Adipocyte (in vitro differentiated cells): ENCODE measurements around the gene PIK3C3.
"Not testable (repeated sequence)": the region's sequence is repeated elsewhere in the genome, so short reads cannot be mapped to it uniquely, and the experiment has no call there.

Experiments used
- DNase-seq: peaks from one replicate; pipeline ENCODE4 v3.0.0-alpha.2; 2015; ENCODE audit warnings: low read depth
- H3K27me3 ChIP-seq: replicated peaks from 2 replicates; pipeline ENCODE4 v1.7.0; 2013; ENCODE audit warnings: mild to moderate bottlenecking, low read length, moderate library complexity; ENCODE audit not compliant: control insufficient read depth, insufficient read depth
- H3K36me3 ChIP-seq: 2 replicates; pipeline ENCODE4 v1.7.0; 2013; ENCODE audit warnings: low read length, mild to moderate bottlenecking, moderate library complexity; ENCODE audit not compliant: control insufficient read depth, insufficient read depth, severe bottlenecking
- H3K4me1 ChIP-seq: 2 replicates; pipeline ENCODE4 v1.7.0; 2013; ENCODE audit warnings: mild to moderate bottlenecking, low read length, moderate library complexity; ENCODE audit not compliant: control insufficient read depth, insufficient read depth
- H3K4me3 ChIP-seq: 2 replicates; pipeline ENCODE4 v1.7.0; 2013; ENCODE audit warnings: mild to moderate bottlenecking, low read length, moderate library complexity
- H3K9ac ChIP-seq: 2 replicates; pipeline ENCODE4 v1.7.0; 2013; ENCODE audit warnings: mild to moderate bottlenecking, low read length, moderate library complexity
- H3K9me3 ChIP-seq: 2 replicates; pipeline ENCODE4 v1.7.0; 2013; ENCODE audit warnings: mild to moderate bottlenecking, low read length, moderate library complexity; ENCODE audit not compliant: control insufficient read depth

Gene PIK3C3

DNA sequence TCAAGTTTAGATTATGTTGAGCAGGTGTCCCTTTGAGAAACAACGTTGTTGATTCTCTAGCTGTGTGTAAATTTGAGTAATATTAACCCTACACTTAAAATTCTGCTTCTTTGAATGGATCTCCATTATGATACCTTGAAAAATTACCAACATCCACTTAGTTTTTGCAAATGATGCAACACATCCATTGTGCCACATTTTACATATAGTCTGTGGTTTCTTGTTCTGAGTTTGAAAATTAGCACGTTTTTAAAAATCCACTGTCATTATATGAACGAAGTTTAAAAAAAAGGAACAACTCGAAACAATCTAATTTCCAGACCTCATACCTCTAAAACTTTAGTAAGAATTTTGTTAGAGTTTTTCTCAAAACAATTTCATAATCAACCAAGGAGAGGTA lies 37.7 kb downstream of the PIK3C3 start:
- H3K9me3 ChIP-seq, result no peaks in the 10 kb centered on the region
- H3K4me3 ChIP-seq, result no peak overlapping the region
- no peak for DNase-seq
- peaks cover 10% of the 10 kb centered on the region for H3K4me1 ChIP-seq
- H3K9ac ChIP-seq, result no peak overlapping the region
- H3K36me3 ChIP-seq, result peaks cover 72% of the 10 kb centered on the region
- H3K27me3 ChIP-seq, result no peaks in the 10 kb centered on the region

DNA sequence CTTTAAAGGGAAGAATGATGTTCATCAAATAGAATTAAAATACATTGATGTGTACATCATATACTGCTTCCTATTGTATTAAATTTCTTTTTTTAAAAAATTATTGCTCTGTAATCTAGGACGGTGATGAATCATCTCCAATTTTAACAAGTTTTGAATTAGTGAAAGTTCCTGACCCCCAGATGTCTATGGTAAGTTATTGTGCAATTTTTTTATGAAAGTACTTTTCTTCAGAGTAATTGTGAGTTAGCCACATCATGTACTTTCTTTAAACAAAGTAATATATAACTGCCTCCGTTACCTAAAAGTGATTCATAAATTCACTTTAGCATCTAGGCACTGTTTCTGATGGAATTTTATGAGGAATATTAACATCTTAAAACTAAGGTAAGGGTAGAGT lies 38.1 kb downstream of the PIK3C3 start:
- peaks cover 15% of the 10 kb centered on the region for H3K4me1 ChIP-seq
- H3K27me3 ChIP-seq, result no peaks in the 10 kb centered on the region
- peaks cover 72% of the 10 kb centered on the region for H3K36me3 ChIP-seq
- no peak overlapping the region for H3K4me3 ChIP-seq
- peak; percentile 34 for DNase-seq
- no peaks in the 10 kb centered on the region for H3K9me3 ChIP-seq
- no peak overlapping the region for H3K9ac ChIP-seq

DNA sequence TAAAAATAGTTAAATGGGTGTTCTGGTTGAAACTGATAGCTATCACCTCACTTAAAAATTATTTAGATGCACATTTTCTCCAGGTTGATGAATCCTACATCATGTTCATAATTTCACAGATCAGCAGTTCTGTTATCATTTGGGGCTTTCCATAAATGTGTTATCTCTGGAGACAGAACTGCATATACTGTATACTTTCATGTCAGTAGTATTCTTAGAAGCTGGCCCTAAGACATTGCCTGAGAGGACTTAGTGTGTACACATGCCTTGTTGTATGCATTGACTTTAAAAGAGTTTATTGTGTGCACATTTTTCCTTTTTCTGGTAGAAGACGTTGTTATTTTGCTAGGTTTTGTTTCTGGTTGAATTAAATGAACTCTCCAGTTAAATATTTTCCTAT lies 41.0 kb downstream of the PIK3C3 start:
- Histone ChIP-seq H3K27me3 (no peaks in the 10 kb centered on the region), H3K9me3 (no peaks in the 10 kb centered on the region), H3K9ac (no peak overlapping the region), H3K4me3 (no peak overlapping the region), H3K4me1 (peaks cover 17% of the 10 kb centered on the region), H3K36me3 (peaks cover 73% of the 10 kb centered on the region)
- no peak for DNase-seq

DNA sequence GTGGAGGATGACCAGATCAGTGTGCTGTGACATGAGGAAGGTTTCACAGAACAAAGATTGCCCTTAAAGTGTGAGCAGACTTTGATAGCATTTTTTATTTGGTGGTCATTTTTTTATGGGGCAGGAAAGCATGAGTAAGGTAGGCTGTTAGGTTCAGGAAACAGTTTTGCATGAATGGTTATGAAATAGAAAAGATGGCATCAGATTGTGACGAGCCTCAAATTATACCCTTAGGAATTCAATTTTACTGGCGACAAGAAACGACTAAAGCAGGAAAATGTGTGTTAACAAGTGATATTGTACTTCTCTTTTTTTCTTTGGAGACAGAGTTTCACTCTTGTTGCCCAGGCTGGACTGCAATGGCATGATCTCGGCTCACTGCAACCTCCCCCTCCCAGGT lies 44.7 kb downstream of the PIK3C3 start:
- Histone ChIP-seq H3K9me3 (no peaks in the 10 kb centered on the region), H3K27me3 (no peaks in the 10 kb centered on the region), H3K9ac (no peak overlapping the region), H3K4me3 (no peak overlapping the region), H3K36me3 (peaks cover 84% of the 10 kb centered on the region), H3K4me1 (peaks cover 11% of the 10 kb centered on the region)
- DNase-seq, result no peak

DNA sequence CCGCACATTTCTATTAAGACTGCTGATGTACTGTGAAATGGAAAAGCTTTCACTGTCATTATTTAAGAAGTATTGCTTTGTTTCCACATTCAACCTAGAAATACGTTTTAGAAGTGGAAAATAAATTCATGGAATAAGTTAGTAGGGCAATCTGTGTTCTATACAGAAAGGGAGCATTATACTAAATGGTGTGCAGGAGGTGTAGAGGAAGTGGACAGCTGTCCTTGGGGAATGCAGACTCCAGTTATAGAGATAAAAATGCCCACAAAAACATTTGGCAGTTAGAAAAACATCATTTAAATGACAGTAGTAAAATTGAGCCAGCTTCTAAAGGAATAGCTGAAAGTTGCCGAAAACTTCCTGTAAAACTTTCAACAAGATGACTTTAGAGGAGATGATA lies 46.8 kb downstream of the PIK3C3 start:
- Histone ChIP-seq H3K4me3 (no peak overlapping the region), H3K9ac (no peak overlapping the region), H3K27me3 (no peaks in the 10 kb centered on the region), H3K4me1 (peaks cover 11% of the 10 kb centered on the region), H3K36me3 (peaks cover 84% of the 10 kb centered on the region), H3K9me3 (no peaks in the 10 kb centered on the region)
- DNase-seq, result no peak

DNA sequence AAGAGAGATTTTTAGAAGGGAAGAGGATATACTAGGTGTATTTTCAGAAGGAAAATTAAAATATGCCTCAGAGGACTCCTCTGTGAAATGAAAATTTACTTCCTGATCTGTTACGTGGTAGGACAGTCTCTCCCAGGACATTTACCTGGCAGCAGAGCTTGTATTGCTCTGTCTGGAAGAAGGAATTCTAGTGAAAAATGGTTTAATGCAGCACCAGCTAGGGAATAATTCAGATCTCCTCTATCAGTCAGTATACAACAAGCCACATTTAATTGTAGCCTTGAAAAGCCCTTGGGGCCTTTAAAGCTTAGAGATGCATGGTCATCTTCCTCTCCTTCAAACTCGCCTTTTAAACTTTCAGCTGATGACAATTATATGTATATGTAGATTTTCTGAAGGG lies 49.6 kb downstream of the PIK3C3 start:
- H3K27me3 ChIP-seq, result no peaks in the 10 kb centered on the region
- no peaks in the 10 kb centered on the region for H3K9me3 ChIP-seq
- no peak overlapping the region for H3K4me3 ChIP-seq
- no peaks in the 10 kb centered on the region for H3K4me1 ChIP-seq
- DNase-seq, result no peak
- no peak overlapping the region for H3K9ac ChIP-seq
- H3K36me3 ChIP-seq, result peaks cover 84% of the 10 kb centered on the region

DNA sequence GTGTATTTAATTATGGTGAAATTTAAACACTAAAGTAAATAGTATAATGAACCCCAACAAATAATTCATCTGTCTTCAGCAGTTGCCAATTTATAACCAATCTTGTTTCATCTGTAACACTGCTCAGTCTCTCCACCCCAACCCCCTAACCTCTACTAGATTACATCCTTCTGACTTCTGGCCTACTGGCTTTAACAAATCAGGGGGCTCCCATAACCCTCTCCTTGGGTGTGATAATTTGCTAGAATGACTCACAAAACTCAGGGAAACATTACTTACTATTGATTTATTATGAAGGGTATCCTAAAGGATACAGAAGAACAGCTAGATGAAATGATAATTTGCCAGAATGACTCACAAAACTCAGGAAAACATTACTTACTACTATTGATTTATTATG lies 50.7 kb downstream of the PIK3C3 start:
- Histone ChIP-seq H3K4me3 (no peak overlapping the region), H3K27me3 (no peaks in the 10 kb centered on the region), H3K36me3 (peaks cover 83% of the 10 kb centered on the region), H3K9ac (no peak overlapping the region), H3K4me1 (no peaks in the 10 kb centered on the region), H3K9me3 (no peaks in the 10 kb centered on the region)
- DNase-seq, result no peak

DNA sequence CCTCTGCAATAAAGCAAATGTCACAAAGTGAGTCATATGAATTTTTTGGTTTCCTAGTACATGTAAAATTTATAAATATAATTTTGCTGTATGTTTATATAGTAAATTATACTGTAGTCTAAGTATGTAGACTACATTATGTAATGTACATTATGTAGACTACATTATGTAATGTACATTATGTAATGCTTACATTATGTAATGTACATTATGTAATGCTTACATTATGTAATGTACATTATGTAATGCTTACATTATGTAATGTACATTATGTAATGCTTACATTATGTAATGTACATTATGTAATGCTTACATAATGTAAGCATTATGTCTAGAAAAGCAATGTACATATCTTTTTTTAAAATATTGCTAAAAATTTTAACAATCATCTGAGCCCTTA lies 54.4 kb downstream of the PIK3C3 start:
- not testable (repeated sequence) for H3K27me3 ChIP-seq, H3K9ac ChIP-seq, H3K4me3 ChIP-seq, H3K4me1 ChIP-seq, DNase-seq, H3K9me3 ChIP-seq
- peaks cover 84% of the 10 kb centered on the region for H3K36me3 ChIP-seq

DNA sequence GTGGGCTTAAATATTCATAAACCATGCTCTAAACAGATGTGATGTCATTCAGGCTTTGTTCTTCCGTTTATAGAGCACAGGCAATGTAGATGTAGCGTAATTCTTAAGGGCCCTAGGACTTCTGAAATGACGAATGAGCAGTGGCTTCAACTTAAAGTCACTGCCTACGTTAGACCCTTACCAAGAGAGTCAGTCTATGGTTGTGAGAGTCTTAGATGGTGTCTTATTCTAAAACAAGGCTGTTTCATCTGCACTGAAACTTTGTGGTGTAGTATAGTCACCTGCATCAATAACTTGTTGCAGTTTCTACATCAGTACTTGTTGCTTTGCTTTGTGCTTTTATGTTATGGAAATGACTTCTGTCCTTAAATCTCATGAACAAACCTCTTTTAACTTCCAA lies 56.0 kb downstream of the PIK3C3 start:
- H3K9me3 ChIP-seq, result no peaks in the 10 kb centered on the region
- H3K9ac ChIP-seq, result no peak overlapping the region
- no peaks in the 10 kb centered on the region for H3K4me1 ChIP-seq
- peaks cover 84% of the 10 kb centered on the region for H3K36me3 ChIP-seq
- H3K4me3 ChIP-seq, result no peak overlapping the region
- DNase-seq, result no peak
- no peaks in the 10 kb centered on the region for H3K27me3 ChIP-seq

DNA sequence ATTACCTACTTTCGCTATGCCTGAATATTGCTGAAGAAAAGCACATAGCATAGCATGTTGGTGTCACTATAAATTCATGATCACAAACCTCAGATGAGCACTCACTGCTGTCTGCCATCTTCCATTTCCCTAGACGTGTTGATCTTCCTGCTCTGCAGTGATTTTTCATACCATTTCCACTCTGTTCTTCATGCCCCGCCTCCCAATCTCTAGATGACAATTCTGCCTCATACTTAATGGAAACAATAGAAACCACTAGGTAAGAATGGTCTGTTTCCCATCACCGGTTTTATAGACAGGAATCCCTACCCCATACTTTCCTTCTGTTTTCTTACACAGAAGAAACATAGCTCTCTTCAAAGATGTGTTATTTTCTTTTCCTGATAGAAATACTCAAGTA lies 63.8 kb downstream of the PIK3C3 start:
- Histone ChIP-seq H3K4me3 (no peak overlapping the region), H3K9me3 (no peaks in the 10 kb centered on the region), H3K9ac (no peak overlapping the region), H3K27me3 (no peaks in the 10 kb centered on the region), H3K36me3 (peaks cover 84% of the 10 kb centered on the region), H3K4me1 (peaks cover 5% of the 10 kb centered on the region)
- no peak for DNase-seq

DNA sequence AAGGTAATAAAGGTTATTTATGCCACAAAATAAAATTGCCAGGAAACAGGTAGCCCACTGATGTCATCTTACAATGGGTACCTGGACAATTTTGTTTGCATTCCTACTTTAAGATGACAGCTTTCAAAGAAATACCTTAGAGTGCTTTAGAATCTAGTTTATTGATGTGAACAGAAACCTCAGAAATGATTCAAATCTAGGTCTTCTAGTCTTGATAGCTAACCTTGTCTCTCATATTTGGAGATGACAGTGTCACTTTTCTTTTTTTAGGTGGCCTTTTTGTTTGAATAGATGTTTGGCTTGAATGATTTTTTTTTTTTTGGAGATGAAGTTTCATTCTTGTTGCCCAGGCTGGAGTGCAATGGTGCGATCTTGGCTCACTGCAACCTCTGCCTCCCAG lies 69.1 kb downstream of the PIK3C3 start:
- Histone ChIP-seq H3K9ac (no peak overlapping the region), H3K9me3 (no peaks in the 10 kb centered on the region), H3K27me3 (no peaks in the 10 kb centered on the region), H3K4me3 (no peak overlapping the region), H3K36me3 (peaks cover 63% of the 10 kb centered on the region), H3K4me1 (peaks cover under 1% of the 10 kb centered on the region)
- DNase-seq, result no peak

DNA sequence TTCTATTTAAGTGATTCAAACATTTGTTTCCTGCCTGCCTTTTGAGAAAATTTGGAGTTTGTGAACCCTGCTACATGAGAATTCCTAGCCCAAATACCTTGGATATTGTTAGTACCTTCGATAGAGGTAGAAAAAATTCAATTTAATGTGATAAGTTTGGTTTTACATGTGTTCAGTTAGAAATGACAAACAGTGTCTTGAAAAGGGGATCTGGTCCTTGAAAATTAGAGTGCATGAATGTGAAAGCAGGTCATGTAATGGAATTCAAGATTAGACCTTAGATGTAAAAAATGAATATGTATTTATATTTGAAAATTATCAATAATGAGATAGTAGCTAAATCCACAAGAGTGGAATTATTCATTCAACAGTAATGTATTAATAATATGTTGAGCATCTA lies 70.5 kb downstream of the PIK3C3 start:
- Histone ChIP-seq H3K4me1 (no peaks in the 10 kb centered on the region), H3K4me3 (no peak overlapping the region), H3K36me3 (peaks cover 61% of the 10 kb centered on the region), H3K9ac (no peak overlapping the region), H3K27me3 (no peaks in the 10 kb centered on the region), H3K9me3 (no peaks in the 10 kb centered on the region)
- no peak for DNase-seq
